HG02943 (cell line): ENCODE data around the gene C1GALT1C1L.
"Not testable (repeated sequence)": the region's sequence is repeated elsewhere in the genome, so short reads cannot be mapped to it uniquely, and the experiment has no call there.

Source experiments
- ATAC-seq: cut with Tn5 transposase; IDR thresholded peaks from one replicate; pipeline ENCODE4 v1.9.1; 2021; ENCODE audit warnings: mild to moderate bottlenecking, low read depth, moderate library complexity; ENCODE audit not compliant: unreplicated experiment

The C1GALT1C1L gene

GRCh38 chr2:43676322-43677050 is at the start of gene C1GALT1C1L:
Gene C1GALT1C1L (minus strand): TSS chr2:43676429. CDS start chr2:43676322, 107 bp downstream.
- ATAC-seq, result no peak

- ATAC-seq, result no peak
Observed at GRCh38 chr2:43725711-43726246, 49.5 kb upstream of the C1GALT1C1L start.

- ATAC-seq, result no peak
Observed at GRCh38 chr2:43724728-43725526, 48.7 kb upstream of the C1GALT1C1L start.

GRCh38 chr2:43718530-43719124 is 42.4 kb upstream of the C1GALT1C1L start:
- ATAC-seq, result no peak

GRCh38 chr2:43717322-43717721 is 41.1 kb upstream of the C1GALT1C1L start:
- ATAC-seq, result no peak

GRCh38 chr2:43715300-43716098 is 39.3 kb upstream of the C1GALT1C1L start:
- ATAC-seq, result no peak

GRCh38 chr2:43714164-43714563 is 37.9 kb upstream of the C1GALT1C1L start:
- no peak for ATAC-seq

GRCh38 chr2:43710866-43711265 is 34.6 kb upstream of the C1GALT1C1L start:
- no peak for ATAC-seq

GRCh38 chr2:43708891-43709290 is 32.7 kb upstream of the C1GALT1C1L start:
- no peak for ATAC-seq

- ATAC-seq, result no peak
Observed at GRCh38 chr2:43708178-43708577, 31.9 kb upstream of the C1GALT1C1L start.

GRCh38 chr2:43707255-43708015 is 31.2 kb upstream of the C1GALT1C1L start:
- ATAC-seq, result no peak

GRCh38 chr2:43701111-43701510 is 24.9 kb upstream of the C1GALT1C1L start:
- no peak for ATAC-seq

GRCh38 chr2:43699761-43700160 is 23.5 kb upstream of the C1GALT1C1L start:
- ATAC-seq, result no peak

GRCh38 chr2:43698140-43698539 is 21.9 kb upstream of the C1GALT1C1L start:
- not testable (repeated sequence) for ATAC-seq

- no peak for ATAC-seq
Observed at GRCh38 chr2:43692428-43692994, 16.3 kb upstream of the C1GALT1C1L start.

- ATAC-seq, result no peak
Observed at GRCh38 chr2:43689999-43690398, 13.8 kb upstream of the C1GALT1C1L start.

GRCh38 chr2:43685357-43685756 is 9.1 kb upstream of the C1GALT1C1L start:
- ATAC-seq, result no peak

GRCh38 chr2:43677783-43678182 is 1.6 kb upstream of the C1GALT1C1L start:
- not testable (repeated sequence) for ATAC-seq

- ATAC-seq, result no peak
Observed at GRCh38 chr2:43675646-43676321, 445 bp downstream of the C1GALT1C1L start.
